HL-60 (cell line): ENCODE results near the gene COP1.
"Not testable (repeated sequence)": the region's sequence is repeated elsewhere in the genome, so short reads cannot be mapped to it uniquely, and the experiment has no call there.

ENCODE experiments used
- DNase-seq, 2 experiments: peaks; one replicate each; pipeline ENCODE4 v3.0.0-alpha.2; 2010 to 2020; ENCODE audit warnings: low read depth in 1 of 2, low spot score in 1 of 2
- H3K27ac ChIP-seq: fragments of 250-450 bp; sonication (Bioruptor Pico); replicated peaks from 2 replicates; pipeline ENCODE4 v1.5.1; 2020; ENCODE audit warnings: mild to moderate bottlenecking, moderate library complexity
- H3K27me3 ChIP-seq: fragments of 250-450 bp; sonication (Bioruptor Pico); 2 replicates; pipeline ENCODE4 v1.5.1; 2021; ENCODE audit warnings: mild to moderate bottlenecking, moderate library complexity; ENCODE audit not compliant: insufficient read depth, poor library complexity, severe bottlenecking
- H3K4me3 ChIP-seq: replicated peaks from 2 replicates; pipeline ENCODE4 v1.5.1; 2011; ENCODE audit warnings: mild to moderate bottlenecking, control low read depth, low read length; ENCODE audit not compliant: insufficient read depth
- GABPA ChIP-seq: IDR thresholded peaks from 2 replicates; pipeline ENCODE4 v1.6.1; 2012; ENCODE audit warnings: low read depth
- POLR2AphosphoS5 ChIP-seq: IDR thresholded peaks from 2 replicates; pipeline ENCODE4 v1.6.1; 2012; ENCODE audit warnings: low read depth
- REST ChIP-seq: IDR thresholded peaks from 2 replicates; pipeline ENCODE4 v1.6.1; 2012; ENCODE audit warnings: low read depth; ENCODE audit not compliant: insufficient replicate concordance
- SPI1 ChIP-seq: IDR thresholded peaks from 2 replicates; pipeline ENCODE4 v1.6.1; 2012; ENCODE audit warnings: low read depth, mild to moderate bottlenecking, borderline replicate concordance
- TF ChIP-seq, protein P1 (sequence below): IDR thresholded peaks from one replicate; pipeline ENCODE4 v1.5.1; 2011; ENCODE audit warnings: low read length, control low read depth, inconsistent platforms; ENCODE audit not compliant: insufficient read depth

COP1 gene

GRCh38 chr1:176205332-176205914 lies 1.7 kb downstream of the COP1 start:
- peak overlapping the region; percentile 78 for H3K4me3 ChIP-seq
- no peaks in the 10 kb centered on the region for H3K27me3 ChIP-seq
- TF ChIP-seq SPI1, result no peak
- no peak for TF ChIP-seq POLR2AphosphoS5
- no peak for TF ChIP-seq GABPA
- no peak for TF ChIP-seq REST
- TF ChIP-seq, protein P1, sequence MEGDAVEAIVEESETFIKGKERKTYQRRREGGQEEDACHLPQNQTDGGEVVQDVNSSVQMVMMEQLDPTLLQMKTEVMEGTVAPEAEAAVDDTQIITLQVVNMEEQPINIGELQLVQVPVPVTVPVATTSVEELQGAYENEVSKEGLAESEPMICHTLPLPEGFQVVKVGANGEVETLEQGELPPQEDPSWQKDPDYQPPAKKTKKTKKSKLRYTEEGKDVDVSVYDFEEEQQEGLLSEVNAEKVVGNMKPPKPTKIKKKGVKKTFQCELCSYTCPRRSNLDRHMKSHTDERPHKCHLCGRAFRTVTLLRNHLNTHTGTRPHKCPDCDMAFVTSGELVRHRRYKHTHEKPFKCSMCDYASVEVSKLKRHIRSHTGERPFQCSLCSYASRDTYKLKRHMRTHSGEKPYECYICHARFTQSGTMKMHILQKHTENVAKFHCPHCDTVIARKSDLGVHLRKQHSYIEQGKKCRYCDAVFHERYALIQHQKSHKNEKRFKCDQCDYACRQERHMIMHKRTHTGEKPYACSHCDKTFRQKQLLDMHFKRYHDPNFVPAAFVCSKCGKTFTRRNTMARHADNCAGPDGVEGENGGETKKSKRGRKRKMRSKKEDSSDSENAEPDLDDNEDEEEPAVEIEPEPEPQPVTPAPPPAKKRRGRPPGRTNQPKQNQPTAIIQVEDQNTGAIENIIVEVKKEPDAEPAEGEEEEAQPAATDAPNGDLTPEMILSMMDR, result no peak
- peak overlapping the region; percentile 96 for H3K27ac ChIP-seq
- peak in 1 of 2 experiments; percentile 21 for DNase-seq

- Histone ChIP-seq H3K27ac (peak overlapping the region; percentile 96), H3K4me3 (peak overlapping the region; percentile 78)
- not testable (repeated sequence) for DNase-seq, H3K27me3 ChIP-seq
Measured at GRCh38 chr1:176204655-176205054, 2.4 kb downstream of the COP1 start.

- no peak overlapping the region for H3K4me3 ChIP-seq
- no peak for DNase-seq
- TF ChIP-seq GABPA, result no peak
- H3K27me3 ChIP-seq, result no peaks in the 10 kb centered on the region
- H3K27ac ChIP-seq, result no peak overlapping the region
Measured at GRCh38 chr1:176203735-176204134, 3.4 kb downstream of the COP1 start.

DNA sequence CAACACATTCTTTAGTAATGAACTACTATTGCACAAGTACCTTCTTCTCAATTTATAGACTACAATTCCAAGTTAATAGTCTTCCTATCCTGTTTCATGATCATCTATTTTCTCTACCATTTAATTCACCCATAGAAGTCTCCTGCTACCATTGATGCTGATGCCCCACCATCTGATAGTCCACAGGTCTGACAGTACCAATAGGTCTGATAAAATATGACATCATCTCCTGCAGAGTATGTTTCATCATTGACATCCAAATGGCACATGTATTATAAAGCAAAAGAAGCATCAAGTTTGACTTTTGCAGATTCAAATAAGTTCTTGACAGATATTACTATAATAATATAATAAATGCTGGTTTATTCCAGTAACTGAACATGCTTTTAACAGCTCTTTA lies 5.5 kb downstream of the COP1 start:
- DNase-seq, result no peak
- H3K27me3 ChIP-seq, result no peaks in the 10 kb centered on the region

More for the DNA sequence above, 5.5 kb downstream of the COP1 start:
- Histone ChIP-seq H3K27ac (no peak overlapping the region), H3K4me3 (no peak overlapping the region)
- TF ChIP-seq, protein P1, result no peak
- TF ChIP-seq REST (no peak), SPI1 (no peak), POLR2AphosphoS5 (no peak), GABPA (no peak)
